HG03280 (cell line): ENCODE measurements around the gene LIPH.
"Not testable (repeated sequence)": the region's sequence is repeated elsewhere in the genome, so short reads cannot be mapped to it uniquely, and the experiment has no call there.

ENCODE experiments used
- ATAC-seq: cut with Tn5 transposase; IDR thresholded peaks from one replicate; pipeline ENCODE4 v1.9.1; 2021; ENCODE audit warnings: mild to moderate bottlenecking, moderate library complexity; ENCODE audit not compliant: unreplicated experiment

Gene LIPH

GRCh38 chr3:185489462-185489861 is 62.9 kb downstream of the LIPH start:
- ATAC-seq: no peak

GRCh38 chr3:185488465-185488864 is 63.9 kb downstream of the LIPH start:
- no peak for ATAC-seq

GRCh38 chr3:185486394-185486793 is 66.0 kb downstream of the LIPH start:
- no peak for ATAC-seq

GRCh38 chr3:185484296-185484695 is 68.1 kb downstream of the LIPH start:
- no peak for ATAC-seq

GRCh38 chr3:185479373-185479945 is 72.9 kb downstream of the LIPH start:
- ATAC-seq: no peak

GRCh38 chr3:185477316-185477715 is 75.1 kb downstream of the LIPH start:
- no peak for ATAC-seq

- ATAC-seq: not testable (repeated sequence)
Observed at GRCh38 chr3:185474922-185475321, 77.5 kb downstream of the LIPH start.

- no peak for ATAC-seq
Observed at GRCh38 chr3:185473290-185473815, 79.0 kb downstream of the LIPH start.

GRCh38 chr3:185470323-185470722 is 82.1 kb downstream of the LIPH start:
- no peak for ATAC-seq

GRCh38 chr3:185469542-185469941 is 82.8 kb downstream of the LIPH start:
- ATAC-seq: no peak

GRCh38 chr3:185466123-185466522 is 86.3 kb downstream of the LIPH start:
- ATAC-seq: not testable (repeated sequence)

GRCh38 chr3:185465471-185465870 is 86.9 kb downstream of the LIPH start:
- ATAC-seq: no peak

- no peak for ATAC-seq
Observed at GRCh38 chr3:185460719-185461350, 91.6 kb downstream of the LIPH start.

GRCh38 chr3:185460309-185460708 is 92.1 kb downstream of the LIPH start:
- ATAC-seq: no peak

GRCh38 chr3:185457376-185457775 is 95.0 kb downstream of the LIPH start:
- no peak for ATAC-seq
